Stimulated activated CD8-positive, alpha-beta memory T cell treated with anti-CD3 and anti-CD28 coated beads, Interleukin-7, amount 100 ng/mL, for 4 hours (primary cell): ENCODE data around the gene TPRX1.
"Not testable (repeated sequence)": the region's sequence is repeated elsewhere in the genome, so short reads cannot be mapped to it uniquely, and the experiment has no call there.

Experiments used
- DNase-seq, 2 donors: peaks; one replicate each; pipeline ENCODE4 v3.0.0-alpha.2; 2020; ENCODE audit warnings: low read depth in 2 of 2

The TPRX1 gene

GRCh38 chr19:47804451-47804850 lies at the start of gene TPRX1:
Gene TPRX1 (minus strand): TSS chr19:47804551. CDS start chr19:47804539, 12 bp downstream.
- DNase-seq = not testable (repeated sequence)

- DNase-seq = no peak
Measured at GRCh38 chr19:47853003-47853402, 48.7 kb upstream of the TPRX1 start.

- DNase-seq = no peak
Measured at GRCh38 chr19:47848823-47849473, 44.6 kb upstream of the TPRX1 start.

- no peak for DNase-seq
Measured at GRCh38 chr19:47848425-47848822, 44.1 kb upstream of the TPRX1 start.

GRCh38 chr19:47842941-47843340 lies 38.6 kb upstream of the TPRX1 start:
- DNase-seq = no peak

GRCh38 chr19:47839913-47840312 lies 35.6 kb upstream of the TPRX1 start:
- no peak for DNase-seq

GRCh38 chr19:47839411-47839810 lies 35.1 kb upstream of the TPRX1 start:
- DNase-seq = no peak

GRCh38 chr19:47836038-47836437 lies 31.7 kb upstream of the TPRX1 start:
- DNase-seq = no peak

- no peak for DNase-seq
Measured at GRCh38 chr19:47832723-47833122, 28.4 kb upstream of the TPRX1 start.

- no peak for DNase-seq
Measured at GRCh38 chr19:47826800-47827199, 22.4 kb upstream of the TPRX1 start.

GRCh38 chr19:47824396-47824795 lies 20.0 kb upstream of the TPRX1 start:
- no peak for DNase-seq

- DNase-seq = no peak
Measured at GRCh38 chr19:47821460-47822020, 17.2 kb upstream of the TPRX1 start, which contains the start of gene CRX. Gene CRX (plus strand): TSS chr19:47821937. CDS start chr19:47834444, 12,507 bp downstream.

- no peak for DNase-seq
Measured at GRCh38 chr19:47820410-47820809, 16.1 kb upstream of the TPRX1 start.

- no peak for DNase-seq
Measured at GRCh38 chr19:47819858-47820257, 15.5 kb upstream of the TPRX1 start.

- not testable (repeated sequence) for DNase-seq
Measured at GRCh38 chr19:47818221-47818620, 13.9 kb upstream of the TPRX1 start.

- not testable (repeated sequence) for DNase-seq
Measured at GRCh38 chr19:47816270-47816669, 11.9 kb upstream of the TPRX1 start.

GRCh38 chr19:47813995-47814328 lies 9.6 kb upstream of the TPRX1 start:
- DNase-seq = no peak

- peak; percentile 43 to 52 for DNase-seq
Measured at GRCh38 chr19:47813304-47813994, 9.1 kb upstream of the TPRX1 start.

GRCh38 chr19:47806435-47806834 lies 2.1 kb upstream of the TPRX1 start:
- no peak for DNase-seq

GRCh38 chr19:47805313-47805712 lies 962 bp upstream of the TPRX1 start:
- no peak for DNase-seq

- not testable (repeated sequence) for DNase-seq
Measured at GRCh38 chr19:47803671-47804070, 680 bp downstream of the TPRX1 start.

GRCh38 chr19:47803148-47803547 lies 1.2 kb downstream of the TPRX1 start:
- DNase-seq = not testable (repeated sequence)

- DNase-seq = no peak
Measured at GRCh38 chr19:47802521-47803043, 1.8 kb downstream of the TPRX1 start.
